Breast epithelium (tissue), 3 donors: ENCODE data around the gene RPS19.

Experiments
- POLR2A ChIP-seq: fragments of 450-650 bp; IDR thresholded peaks from one replicate; pipeline ENCODE4 v1.6.1; 2016; ENCODE audit warnings: antibody characterized with exemption, mild to moderate bottlenecking, moderate library complexity
- TF ChIP-seq, protein P1 (sequence below), 3 donors: fragments of 450-650 bp; IDR thresholded peaks; one replicate each; pipeline ENCODE4 v1.5.1; 2016 to 2017; ENCODE audit warnings: antibody characterized with exemption in 3 of 3, mild to moderate bottlenecking in 3 of 3, moderate library complexity in 3 of 3

GRCh38 chr19:41810301-41810700 is 49.8 kb upstream of the RPS19 start:
- TF ChIP-seq, protein P1, sequence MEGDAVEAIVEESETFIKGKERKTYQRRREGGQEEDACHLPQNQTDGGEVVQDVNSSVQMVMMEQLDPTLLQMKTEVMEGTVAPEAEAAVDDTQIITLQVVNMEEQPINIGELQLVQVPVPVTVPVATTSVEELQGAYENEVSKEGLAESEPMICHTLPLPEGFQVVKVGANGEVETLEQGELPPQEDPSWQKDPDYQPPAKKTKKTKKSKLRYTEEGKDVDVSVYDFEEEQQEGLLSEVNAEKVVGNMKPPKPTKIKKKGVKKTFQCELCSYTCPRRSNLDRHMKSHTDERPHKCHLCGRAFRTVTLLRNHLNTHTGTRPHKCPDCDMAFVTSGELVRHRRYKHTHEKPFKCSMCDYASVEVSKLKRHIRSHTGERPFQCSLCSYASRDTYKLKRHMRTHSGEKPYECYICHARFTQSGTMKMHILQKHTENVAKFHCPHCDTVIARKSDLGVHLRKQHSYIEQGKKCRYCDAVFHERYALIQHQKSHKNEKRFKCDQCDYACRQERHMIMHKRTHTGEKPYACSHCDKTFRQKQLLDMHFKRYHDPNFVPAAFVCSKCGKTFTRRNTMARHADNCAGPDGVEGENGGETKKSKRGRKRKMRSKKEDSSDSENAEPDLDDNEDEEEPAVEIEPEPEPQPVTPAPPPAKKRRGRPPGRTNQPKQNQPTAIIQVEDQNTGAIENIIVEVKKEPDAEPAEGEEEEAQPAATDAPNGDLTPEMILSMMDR (IDR thresholded peaks at IDR 0.05), result no peak
- TF ChIP-seq POLR2A, result no peak
